Activated CD8-positive, alpha-beta memory T cell treated with anti-CD3 and anti-CD28 coated beads for 36 hours (primary cell): ENCODE data around the gene CUEDC2. TPM values are rescaled to one million over a fixed set of nuclear protein-coding genes. Genes with fewer than 3 reads are reported as not detected.

Source experiments
- CTCF ChIA-PET: fragments of 350-600 bp; sonication (Branson Sonifier 250); formaldehyde crosslinking; loops from one replicate; lab custom pipeline; 2021; ENCODE audit warnings: antibody characterized with exemption; lab: Charles Lee
- POLR2A ChIA-PET: fragments of 350-600 bp; sonication (Branson Sonifier 250); formaldehyde crosslinking; loops from one replicate; lab custom pipeline; 2021; ENCODE audit warnings: antibody characterized with exemption; lab: Charles Lee
- total RNA-seq, 2 experiments: library from RNA; stranded (reverse); gene quantifications; one replicate each; pipeline ENCODE4 v1.2.3, GENCODE V29; 2021

CUEDC2 gene
- total RNA-seq, result 10 to 100 TPM; 64.6 to 66.0 TPM

GRCh38 chr10:102432162-102432950, at the start of gene CUEDC2:
CUEDC2 (minus strand) TSS chr10:102432574; CDS start chr10:102425188, 7,386 bp downstream.
- CTCF ChIA-PET, result interaction anchor here (0.6 to 3.4 kb wide), 10 partner anchors 10 to 47 kb away, joined by 3 to 24 read pairs (median 6); partner anchors contain the start of genes C10orf95, FBXL15 and NFKB2
- POLR2A ChIA-PET, result interaction anchor here (0.6 to 2.8 kb wide), 6 partner anchors 10 to 301 kb away, joined by 3 to 41 read pairs (median 4); partner anchors contain the start of genes C10orf95 and FBXL15

GRCh38 chr10:102480396-102480795, 48.0 kb upstream of the CUEDC2 start:
- ChIA-PET CTCF (interaction anchor here (1.3 to 2.6 kb wide), 3 partner anchors 48 to 311 kb away, joined by 3 to 12 read pairs (median 4); partner anchors contain the start of gene CUEDC2), POLR2A (no interaction called here)

GRCh38 chr10:102479651-102480050, 47.3 kb upstream of the CUEDC2 start:
- CTCF ChIA-PET, result interaction anchor here (0.9 to 2.6 kb wide), 17 partner anchors 8 to 311 kb away, joined by 3 to 20 read pairs (median 5); partner anchors contain the start of genes CUEDC2 and FBXL15
- POLR2A ChIA-PET, result interaction anchor here (0.6 kb wide), 1 partner anchor 166 kb away, joined by 4 read pairs; no protein-coding TSS in a partner anchor

GRCh38 chr10:102476466-102477141, 44.2 kb upstream of the CUEDC2 start:
- POLR2A ChIA-PET, result interaction anchor here (0.5 to 1.0 kb wide), 2 partner anchors 14 to 23 kb away, joined by 3 read pairs; no protein-coding TSS in a partner anchor
- CTCF ChIA-PET, result interaction anchor here (0.6 to 1.5 kb wide), 3 partner anchors 36 to 246 kb away, joined by 3 to 6 read pairs (median 5); no protein-coding TSS in a partner anchor

- ChIA-PET POLR2A (interaction anchor here (0.5 kb wide), 1 partner anchor 22 kb away, joined by 3 read pairs; no protein-coding TSS in a partner anchor), CTCF (interaction anchor here (0.5 to 1.5 kb wide), 5 partner anchors 17 to 245 kb away, joined by 3 to 5 read pairs (median 3); no protein-coding TSS in a partner anchor)
Measured at GRCh38 chr10:102475451-102476040, 43.2 kb upstream of the CUEDC2 start.

GRCh38 chr10:102473445-102474331, 41.3 kb upstream of the CUEDC2 start:
- ChIA-PET POLR2A (no interaction called here), CTCF (interaction anchor here (1.0 to 1.1 kb wide), 2 partner anchors 12 to 79 kb away, joined by 3 read pairs; no protein-coding TSS in a partner anchor)

- ChIA-PET POLR2A (no interaction called here), CTCF (no interaction called here)
Measured at GRCh38 chr10:102470579-102471546, 38.5 kb upstream of the CUEDC2 start.

GRCh38 chr10:102468683-102469082, 36.3 kb upstream of the CUEDC2 start:
- ChIA-PET CTCF (interaction anchor here (1.0 to 1.3 kb wide), 2 partner anchors 10 to 18 kb away, joined by 3 to 4 read pairs; partner anchors contain the start of gene C10orf95), POLR2A (no interaction called here)

GRCh38 chr10:102467971-102468438, 35.6 kb upstream of the CUEDC2 start:
- POLR2A ChIA-PET, result no interaction called here
- CTCF ChIA-PET, result interaction anchor here (1.0 kb wide), 1 partner anchor 17 kb away, joined by 4 read pairs; the partner anchor contains the start of gene C10orf95

- POLR2A ChIA-PET, result no interaction called here
Measured at GRCh38 chr10:102467318-102467717, 34.9 kb upstream of the CUEDC2 start.

GRCh38 chr10:102465466-102465865, 33.1 kb upstream of the CUEDC2 start:
- ChIA-PET CTCF (interaction anchor here (0.6 kb wide), 1 partner anchor 13 kb away, joined by 3 read pairs; no protein-coding TSS in a partner anchor), POLR2A (interaction anchor here (0.7 kb wide), 1 partner anchor 15 kb away, joined by 3 read pairs; no protein-coding TSS in a partner anchor)

More at GRCh38 chr10:102467318-102467717, 34.9 kb upstream of the CUEDC2 start:
- CTCF ChIA-PET, result no interaction called here

GRCh38 chr10:102463983-102464382, 31.6 kb upstream of the CUEDC2 start:
- CTCF ChIA-PET, result no interaction called here
- POLR2A ChIA-PET, result interaction anchor here (0.9 kb wide), 1 partner anchor 14 kb away, joined by 10 read pairs; no protein-coding TSS in a partner anchor

GRCh38 chr10:102462512-102463054, 30.2 kb upstream of the CUEDC2 start:
- ChIA-PET POLR2A (interaction anchor here (0.6 to 2.3 kb wide), 5 partner anchors 12 to 586 kb away, joined by 3 to 32 read pairs (median 3); partner anchors contain the start of genes C10orf95 and NFKB2), CTCF (interaction anchor here (0.6 to 3.2 kb wide), 5 partner anchors 10 to 64 kb away, joined by 3 to 18 read pairs (median 12); partner anchors contain the start of gene C10orf95)

- ChIA-PET POLR2A (interaction anchor here (0.6 to 2.3 kb wide), 10 partner anchors 11 to 585 kb away, joined by 3 to 32 read pairs (median 4); partner anchors contain the start of genes C10orf95, CUEDC2 and NFKB2), CTCF (interaction anchor here (0.5 to 3.2 kb wide), 11 partner anchors 8 to 231 kb away, joined by 3 to 18 read pairs (median 5); partner anchors contain the start of genes C10orf95 and CUEDC2)
Measured at GRCh38 chr10:102461187-102462054, 29.0 kb upstream of the CUEDC2 start.
